Measurements from ENCODE around the gene GPC4. TPM values are rescaled to one million over a fixed set of nuclear protein-coding genes. Genes with fewer than 3 reads are reported as not detected.

The GPC4 gene
- 0.13 TPM in 2 replicates for total RNA-seq

GRCh38 chrX:133415276-133416105, at the start of gene GPC4:
TSS of gene GPC4 (minus strand) at chrX:133415489. CDS start at chrX:133414965, 524 bp downstream.
- no peak for DNase-seq (ENCODE audit: low read depth in 2 of 2)

- DNase-seq (ENCODE audit: low read depth in 2 of 2) = no peak
These were observed 45.9 kb upstream of the GPC4 start for GRCh38 chrX:133461231-133461630.

DNA sequence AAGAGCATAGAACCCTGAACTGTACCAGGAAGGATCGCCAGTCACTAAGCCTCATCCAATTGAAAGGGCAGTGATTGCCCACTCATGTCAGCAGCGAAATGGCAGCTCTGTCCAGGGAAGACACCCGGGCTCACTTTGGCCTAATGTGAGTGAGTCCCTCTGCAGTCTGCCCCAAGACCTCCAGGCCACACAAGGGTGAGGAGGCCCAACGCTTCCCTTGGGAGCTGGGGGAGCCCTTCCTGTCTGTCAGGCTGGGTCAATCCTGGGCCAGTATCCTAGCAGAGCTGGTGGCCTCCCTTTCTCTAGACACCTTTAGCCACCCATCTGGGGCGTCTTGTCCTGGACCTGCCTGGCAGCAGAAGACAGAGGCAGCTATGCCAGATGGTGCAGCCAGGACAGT, 39.6 kb upstream of the GPC4 start:
- no peak for DNase-seq (ENCODE audit: low read depth in 2 of 2)

DNA sequence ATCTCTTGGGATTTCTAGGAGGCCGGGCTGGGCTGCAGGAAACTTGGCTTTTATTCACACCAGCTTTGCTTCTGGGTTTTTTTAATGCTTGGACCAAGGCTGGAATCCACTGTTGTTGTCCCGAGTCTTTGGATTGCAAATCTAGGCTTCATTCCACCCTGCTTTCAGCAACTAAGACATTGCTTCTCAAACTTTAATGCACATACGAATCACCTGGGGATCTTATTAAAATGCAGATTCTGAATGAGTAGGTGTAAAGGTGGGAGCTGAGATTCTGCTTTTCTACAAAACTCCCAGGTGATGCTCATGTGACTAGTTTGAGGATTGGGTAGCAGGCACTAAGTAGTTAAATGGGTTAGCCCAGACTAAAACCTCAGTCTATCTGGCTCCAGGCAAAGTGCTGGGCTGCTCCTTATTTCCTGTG, 39.2 kb upstream of the GPC4 start:
- DNase-seq (ENCODE audit: low read depth in 2 of 2) = no peak

DNA sequence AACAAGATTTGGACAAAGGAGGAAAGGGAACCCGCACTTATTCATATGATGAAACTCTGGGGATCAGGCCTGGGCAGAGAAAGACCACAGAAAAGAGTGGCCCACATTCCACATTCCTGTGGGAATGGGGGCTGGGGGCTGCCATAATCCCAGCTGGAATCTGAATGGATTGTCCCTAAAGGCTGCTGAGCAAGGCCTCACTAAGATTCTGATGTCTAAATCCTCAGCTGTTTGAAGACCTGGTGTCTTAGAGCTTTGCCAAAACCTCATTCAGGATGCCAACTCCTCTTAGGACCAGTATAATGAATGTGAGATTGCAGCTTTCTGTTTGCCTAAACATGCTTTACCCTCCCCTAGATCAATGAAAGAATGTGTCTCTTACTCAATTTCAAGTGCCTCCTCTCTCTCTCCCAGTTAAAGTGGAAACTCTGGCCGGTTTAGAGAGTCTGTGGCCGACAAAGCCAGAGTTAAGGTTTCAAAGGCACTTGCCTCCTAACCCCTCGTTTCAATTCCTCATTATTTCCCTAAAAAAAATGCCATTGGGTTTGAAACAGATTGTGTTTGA, 33.3 kb upstream of the GPC4 start:
- DNase-seq (ENCODE audit: low read depth in 2 of 2) = no peak

DNA sequence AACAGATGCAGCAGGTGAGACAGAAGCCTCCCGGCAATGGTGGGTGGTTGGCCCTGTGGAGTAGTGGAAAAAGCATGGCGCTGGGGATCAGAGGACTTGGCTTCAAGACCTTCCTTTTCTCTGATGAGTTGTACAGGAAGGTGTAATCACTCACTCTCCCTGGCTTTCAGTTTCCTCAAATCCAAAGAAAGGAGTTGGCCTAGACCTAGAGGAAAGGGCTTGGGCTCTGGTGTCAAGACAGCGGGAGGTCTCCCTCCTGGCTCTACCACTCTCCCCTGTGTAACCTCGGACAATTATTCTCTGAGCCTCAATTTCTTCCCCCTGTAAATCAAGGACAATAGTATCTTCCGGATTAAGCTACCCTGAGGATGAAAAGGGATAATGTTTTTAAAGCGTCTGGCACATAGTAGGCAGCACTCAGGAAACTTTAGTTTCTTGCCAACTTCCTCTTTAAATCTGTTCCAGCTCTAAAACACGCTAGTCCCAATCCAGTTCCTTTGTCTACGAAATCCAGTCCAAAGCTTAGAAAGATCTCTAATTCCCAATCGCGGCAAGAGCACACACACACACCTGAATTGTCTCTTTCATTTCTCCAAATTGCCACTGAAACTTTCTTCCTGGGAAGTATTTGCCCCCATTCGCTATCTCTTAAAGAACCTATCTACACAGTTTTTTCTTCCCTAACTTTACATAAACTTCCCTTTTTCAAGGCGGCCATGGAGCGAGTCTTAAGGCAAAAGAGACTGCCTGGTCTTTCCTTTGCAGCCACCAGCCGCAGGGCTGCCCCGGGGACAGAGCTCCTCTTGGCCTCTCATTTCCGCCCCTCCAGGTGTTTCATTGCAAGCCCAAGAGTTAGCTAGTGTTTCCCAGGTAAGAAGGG, 29.9 kb upstream of the GPC4 start:
- peak in 1 of 2 donors; percentile 1 for DNase-seq (ENCODE audit: low read depth in 2 of 2)

DNA sequence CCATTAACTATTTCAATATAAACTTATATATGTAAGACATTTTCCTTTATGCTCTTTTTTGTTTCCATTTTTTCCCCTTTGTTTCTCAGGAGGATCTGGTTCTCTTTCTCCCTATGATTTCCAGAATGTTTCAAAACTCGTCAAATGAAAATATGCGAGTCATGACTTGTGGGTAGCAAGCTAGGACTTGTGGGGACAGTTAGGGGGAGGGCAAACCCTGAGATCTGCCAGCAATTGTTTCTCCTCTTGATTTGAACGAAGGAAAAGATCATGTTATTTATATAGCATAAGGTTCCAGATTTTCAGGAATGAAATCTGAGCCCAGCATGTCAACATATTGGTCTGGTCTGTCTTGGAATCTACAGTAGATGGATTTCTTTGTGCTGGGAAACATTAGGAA, 28.9 kb upstream of the GPC4 start:
- DNase-seq (ENCODE audit: low read depth in 2 of 2) = no peak

DNA sequence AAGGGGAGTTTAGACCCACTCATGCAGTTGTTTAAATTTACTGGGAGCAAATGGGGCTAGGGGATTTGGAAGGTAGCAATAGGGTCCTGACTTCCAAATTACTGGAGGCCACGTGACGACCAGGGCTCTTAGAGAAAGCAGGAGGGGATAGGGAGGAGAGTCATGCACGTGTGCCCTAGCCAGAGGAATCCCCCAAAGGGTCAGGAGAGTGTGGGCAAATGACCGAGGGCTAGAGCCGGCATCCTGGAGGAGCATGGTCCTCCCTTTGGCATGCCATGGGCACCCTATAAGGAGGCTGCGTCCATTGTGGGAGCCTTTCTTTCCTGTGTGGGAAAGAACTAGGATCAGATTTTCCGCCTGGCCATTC, 25.5 kb upstream of the GPC4 start:
- no peak for DNase-seq (ENCODE audit: low read depth in 2 of 2)

DNA sequence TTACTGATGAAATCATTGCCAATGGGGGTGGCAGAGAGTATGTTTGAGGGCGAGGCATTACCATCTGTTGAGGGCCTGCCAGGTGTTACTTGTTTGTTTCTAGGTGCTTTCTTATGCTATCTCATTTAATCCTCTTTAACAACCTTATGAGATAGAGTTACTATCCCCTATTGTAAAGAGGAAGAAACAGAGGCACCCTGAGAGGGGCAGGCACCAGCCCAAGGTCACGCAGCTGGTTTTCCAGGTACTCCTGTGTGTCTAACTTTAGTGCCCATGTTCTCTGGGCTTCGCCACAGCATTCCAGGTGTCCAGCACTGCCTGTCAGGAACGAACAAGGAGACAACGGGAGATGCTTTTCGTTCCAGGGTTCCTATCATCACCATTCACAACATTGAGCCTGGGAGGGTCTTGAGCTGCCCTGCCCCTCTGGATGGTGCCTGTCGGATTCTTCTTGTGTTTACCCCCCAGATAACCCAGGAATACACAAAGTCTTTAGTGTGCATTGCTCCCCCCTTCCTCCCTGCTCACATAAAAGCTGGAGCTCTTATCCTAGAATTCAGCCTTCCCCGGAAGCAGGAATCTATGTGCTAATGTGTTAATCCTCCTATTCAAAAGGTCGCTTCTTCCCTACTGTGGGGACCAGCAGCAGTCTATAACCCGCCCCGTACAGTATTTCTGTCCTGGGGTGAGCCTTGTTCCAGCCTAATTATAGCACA, 24.9 kb upstream of the GPC4 start:
- no peak for DNase-seq (ENCODE audit: low read depth in 2 of 2)

DNA sequence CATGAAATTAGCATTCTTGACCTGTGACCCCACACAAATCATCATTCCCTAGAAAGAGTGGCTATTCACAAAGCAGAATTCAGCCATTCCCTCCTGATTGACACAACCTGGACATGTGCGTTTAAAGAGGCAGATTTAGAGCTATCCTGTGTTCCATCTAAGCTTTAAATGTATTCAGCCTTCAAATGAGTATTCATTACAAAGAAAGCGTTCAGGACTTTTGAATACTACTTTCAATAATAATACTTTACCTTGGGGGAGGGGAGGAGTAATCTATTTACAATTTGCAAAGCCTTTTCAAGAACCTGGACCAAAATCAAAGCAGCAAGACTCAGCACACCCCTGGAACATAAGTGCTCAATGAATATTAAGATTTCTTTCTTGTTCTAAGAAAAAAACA, 22.5 kb upstream of the GPC4 start:
- no peak for DNase-seq (ENCODE audit: low read depth in 2 of 2)

DNA sequence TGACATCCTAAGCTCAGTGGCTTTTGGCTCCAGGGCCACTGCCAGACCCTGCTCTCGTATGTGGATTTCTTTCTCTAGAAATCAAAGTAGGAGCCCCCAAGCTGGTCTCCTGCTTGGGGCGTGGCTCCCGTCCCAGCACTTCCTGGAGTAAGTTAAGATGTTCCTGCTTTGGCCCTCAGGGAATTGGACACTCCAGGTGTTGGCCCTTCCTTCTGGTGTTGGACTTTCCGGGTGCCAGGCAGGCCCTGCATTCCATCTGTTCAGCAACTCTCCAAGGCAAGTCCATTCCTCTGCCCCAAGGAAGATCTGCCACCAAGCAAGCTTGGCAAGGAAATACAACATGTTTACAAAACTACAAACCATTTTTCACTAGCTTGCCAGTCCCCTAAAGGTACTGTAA, 22.1 kb upstream of the GPC4 start:
- DNase-seq (ENCODE audit: low read depth in 2 of 2) = no peak

DNA sequence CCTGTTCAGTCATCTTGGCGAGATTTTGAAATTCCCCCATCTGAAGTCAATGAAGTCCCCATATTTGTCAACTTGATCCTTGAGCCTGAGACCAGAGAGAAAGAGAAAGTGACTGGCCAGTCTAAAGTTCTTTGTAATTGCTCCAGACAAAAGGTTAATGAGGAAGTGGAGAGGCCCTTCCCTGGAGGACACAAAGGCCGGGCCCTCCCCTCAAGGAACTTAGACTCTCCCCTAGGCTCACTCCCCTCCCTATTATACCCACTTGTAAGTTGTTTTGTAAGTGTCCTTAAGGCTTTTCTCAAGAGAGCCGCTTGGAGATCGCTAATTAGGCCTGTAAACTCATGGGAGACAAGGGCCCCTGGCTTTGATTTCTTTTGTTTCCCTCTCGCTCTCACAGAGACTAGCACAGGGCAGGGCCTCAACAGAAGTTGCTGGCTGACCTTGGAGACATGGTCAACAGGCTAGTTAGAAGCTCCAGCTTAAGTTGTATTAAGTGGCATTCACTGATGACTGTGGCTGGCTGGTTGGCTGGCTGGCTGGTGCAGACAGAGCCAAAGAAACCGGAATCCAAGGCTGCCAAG, 20.3 kb upstream of the GPC4 start:
- DNase-seq (ENCODE audit: low read depth in 2 of 2) = no peak

DNA sequence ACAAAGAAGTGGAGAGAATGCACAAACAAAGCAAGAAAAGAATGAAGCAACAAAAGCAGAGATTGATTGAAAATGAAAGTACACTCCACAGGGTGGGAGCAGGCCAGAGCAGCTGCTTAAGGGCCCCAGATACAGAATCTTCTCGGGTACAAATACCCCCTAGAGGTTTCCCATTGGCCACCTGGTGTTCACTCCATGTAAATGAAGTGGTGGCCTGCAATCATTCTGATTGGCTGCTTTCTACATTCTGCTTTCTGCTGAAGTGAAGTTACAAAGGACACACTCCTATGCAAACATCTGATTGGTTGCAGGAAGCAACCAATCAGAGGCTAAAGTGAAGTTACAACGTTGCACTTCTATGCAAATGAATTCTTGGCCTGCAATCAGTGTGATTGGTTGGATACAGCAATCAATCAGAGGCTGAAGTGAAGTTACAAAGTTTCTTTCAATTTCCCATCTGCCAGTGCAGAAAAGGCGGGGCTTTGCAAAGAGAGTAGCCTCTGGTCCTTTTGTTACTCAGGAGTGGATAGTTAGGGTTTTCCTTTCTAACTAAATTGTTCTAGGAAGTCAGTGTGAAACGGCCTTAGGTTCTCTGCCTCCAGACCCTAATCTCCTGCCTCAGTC, 19.0 kb upstream of the GPC4 start:
- no peak for DNase-seq (ENCODE audit: low read depth in 2 of 2)

GRCh38 chrX:133419911-133420310, 4.6 kb upstream of the GPC4 start:
- DNase-seq (ENCODE audit: low read depth in 2 of 2) = no peak

GRCh38 chrX:133418588-133418987, 3.3 kb upstream of the GPC4 start:
- no peak for DNase-seq (ENCODE audit: low read depth in 2 of 2)

GRCh38 chrX:133417364-133417763, 2.1 kb upstream of the GPC4 start:
- no peak for DNase-seq (ENCODE audit: low read depth in 2 of 2)

DNA sequence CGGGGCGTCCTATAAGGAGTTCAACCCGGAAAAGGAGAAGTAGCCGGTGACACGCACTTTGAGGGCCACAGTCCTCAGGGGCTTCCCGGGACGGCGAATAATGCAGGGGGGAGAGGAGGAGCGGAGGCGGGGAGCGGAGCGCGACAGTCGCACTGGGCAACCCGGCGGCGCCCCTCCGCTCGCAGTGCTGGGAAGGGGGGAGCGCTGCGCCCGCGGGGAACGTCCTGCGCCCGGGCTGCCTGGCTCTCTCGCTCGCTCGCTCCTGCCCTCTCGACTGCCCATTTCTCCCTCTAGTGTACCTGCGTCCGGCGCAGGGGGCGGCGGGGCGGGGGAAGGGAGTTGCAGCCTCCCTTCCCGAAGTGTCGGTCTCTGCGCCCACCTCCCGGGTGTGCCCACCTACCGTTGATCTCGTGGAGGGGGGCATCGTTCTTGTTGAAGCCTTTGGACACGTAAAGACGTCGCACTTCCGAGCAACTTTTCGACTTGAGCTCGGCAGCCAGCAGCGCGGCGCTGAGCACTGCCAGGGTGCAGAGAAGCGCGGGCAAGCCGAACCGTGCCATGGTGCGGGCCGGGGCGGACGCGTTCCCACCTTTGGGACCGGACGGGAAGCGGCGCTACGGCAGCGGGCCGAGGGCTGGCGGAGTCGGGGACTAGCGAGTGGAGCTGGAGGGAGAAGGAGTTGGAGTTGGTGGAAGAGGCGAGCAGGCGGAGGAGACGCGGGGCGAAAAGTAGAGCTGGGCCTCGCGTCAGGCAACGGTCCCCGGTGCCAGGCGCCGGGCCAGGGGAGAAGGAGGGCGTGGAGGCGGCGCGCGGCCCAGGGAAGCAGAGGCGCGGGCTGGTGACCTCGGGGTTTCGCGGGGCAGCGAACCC, 648 bp downstream of the GPC4 start:
- DNase-seq (ENCODE audit: low read depth in 2 of 2) = no peak

DNA sequence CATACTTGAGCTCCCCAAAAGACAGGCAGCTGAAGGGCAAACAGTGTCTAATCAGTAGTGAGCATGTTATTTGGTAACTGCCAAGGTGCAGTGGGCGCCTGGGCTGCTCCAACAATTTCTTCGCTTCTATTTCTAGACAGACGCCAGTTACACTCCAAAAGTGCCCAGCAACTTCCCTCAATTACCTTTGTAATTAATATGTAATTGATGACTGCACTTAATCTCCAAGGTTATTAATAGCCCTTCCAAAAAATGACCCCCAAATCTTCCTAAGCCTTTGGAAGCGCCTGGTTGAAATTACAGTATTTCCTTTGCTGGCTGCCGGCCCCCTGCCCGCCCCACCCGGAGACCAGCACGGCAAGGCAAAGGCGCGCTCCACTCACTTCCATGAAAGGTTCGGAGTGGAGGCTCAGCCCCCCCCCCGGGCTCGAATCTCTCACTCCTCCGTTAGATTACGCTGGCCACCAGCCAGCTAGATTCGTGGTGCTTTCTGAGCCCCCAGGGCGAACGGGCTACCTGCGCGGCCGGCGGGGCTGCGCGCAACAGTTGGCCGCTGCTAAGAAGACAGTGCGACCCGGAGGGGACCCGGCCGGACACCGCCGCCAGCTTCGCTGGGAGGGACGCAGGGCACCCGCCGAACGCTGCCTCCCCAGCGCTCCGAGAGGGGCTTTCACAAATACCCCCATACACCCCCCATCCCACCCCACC, 1.9 kb downstream of the GPC4 start:
- DNase-seq (ENCODE audit: low read depth in 2 of 2) = no peak

GRCh38 chrX:133412665-133413064, 2.6 kb downstream of the GPC4 start:
- no peak for DNase-seq (ENCODE audit: low read depth in 2 of 2)
